Spleen (tissue), 11 donors: ENCODE measurements around the gene PGAM2. TPM values are rescaled to one million over a fixed set of nuclear protein-coding genes. Genes with fewer than 3 reads are reported as not detected.

Source experiments
- DNase-seq: peaks from one replicate; pipeline ENCODE4 v3.0.0-alpha.2; 2020
- H3K27ac ChIP-seq, 8 donors: fragments of 200-600 bp; sonication (generic) in 7 of 8; 1 replicate in 4 of 8; 2 replicates in 4 of 8; pipeline versions ENCODE4 v1.5.0 to v1.8.0; 2016 to 2021; ENCODE audit warnings: inconsistent platforms in 4 of 8, mild to moderate bottlenecking in 4 of 8, moderate library complexity in 1 of 8
- H3K27me3 ChIP-seq, 7 donors: fragments of 200-600 bp; sonication (generic) in 6 of 7; replicated peaks in 1 of 7; 1 replicate in 4 of 7; 2 replicates in 3 of 7; pipeline versions ENCODE4 v1.5.0 to v1.8.0; 2016 to 2021; ENCODE audit warnings: inconsistent platforms in 3 of 7, mild to moderate bottlenecking in 1 of 7
- H3K36me3 ChIP-seq, 6 donors: fragments of 200-600 bp; sonication (generic) in 5 of 6; 1 replicate in 4 of 6; 2 replicates in 2 of 6; pipeline versions ENCODE4 v1.5.0 to v1.8.0; 2016 to 2021; ENCODE audit warnings: inconsistent platforms in 2 of 6
- H3K4me1 ChIP-seq, 6 donors: fragments of 200-600 bp; sonication (generic) in 5 of 6; 1 replicate in 3 of 6; 2 replicates in 3 of 6; pipeline versions ENCODE4 v1.5.0 to v1.8.0; 2016 to 2021; ENCODE audit warnings: inconsistent platforms in 3 of 6
- H3K4me3 ChIP-seq, 8 donors: fragments of 200-600 bp; sonication (generic) in 7 of 8; 1 replicate in 4 of 8; 2 replicates in 4 of 8; pipeline versions ENCODE4 v1.5.0 to v1.8.0; 2016 to 2021; ENCODE audit warnings: inconsistent platforms in 4 of 8, mild to moderate bottlenecking in 4 of 8, moderate library complexity in 2 of 8
- H3K9me3 ChIP-seq, 8 donors: fragments of 200-600 bp; sonication (generic) in 7 of 8; 1 replicate in 4 of 8; 2 replicates in 4 of 8; pipeline versions ENCODE4 v1.5.0 to v1.8.0; 2016 to 2021; ENCODE audit warnings: inconsistent platforms in 4 of 8
- POLR2A ChIP-seq, 3 donors: fragments of 450-650 bp; IDR thresholded peaks; one replicate each; pipeline ENCODE4 v1.5.1; 2017; ENCODE audit warnings: antibody characterized with exemption in 3 of 3, mild to moderate bottlenecking in 1 of 3
- POLR2AphosphoS5 ChIP-seq, 3 donors: sonication (generic); formaldehyde crosslinking; IDR thresholded peaks; one replicate each; pipeline ENCODE4 v1.5.1; 2017; ENCODE audit warnings: antibody characterized with exemption in 3 of 3
- WGBS, 5 donors: extraction: QIAGEN DNeasy Blood & Tissue Kit in 3 of 5; methylation state at CpG; one replicate each; pipeline versions ENCODE4 v1.1.5 to v1.1.7; 2013 to 2018; 5-methylcytosine and 5-hydroxymethylcytosine counted together
- intact Hi-C: fragments of 100-400 bp; cut with DNase I; formaldehyde crosslinking; loops from one replicate; pipeline ENCODE4 v1.15.0; 2023; ENCODE audit warnings: low total_unique reads
- polyA plus RNA-seq, 3 donors: library from polyadenylated mRNA; stranded (reverse); fragments of 200-250 nt; gene quantifications; one replicate each; pipeline ENCODE4 v1.2.1, GENCODE V29; 2013
- total RNA-seq, 7 donors: library from RNA; depleted of rRNA in 3 of 7; stranded (reverse); fragments of >200 nt in 3 of 7; fragmentation: NEBNext Ultra II Directional in 4 of 7; extraction: Animal tissue kit (Norgen Biotek cat#: 25700) in 4 of 7; gene quantifications; one replicate each; pipeline versions ENCODE4 v1.1.0 to v1.2.1, GENCODE V29; 2016 to 2021
- TF ChIP-seq, protein P1 (sequence below), 11 experiments: fragments of 200-600 bp in 7 of 11; fragments of 450-650 bp in 4 of 11; sonication (generic) in 4 of 11; IDR thresholded peaks in 8 of 11; conservative IDR thresholded peaks in 3 of 11; 1 replicate in 7 of 11; 2 replicates in 4 of 11; pipeline versions ENCODE4 v1.4.0 to v1.8.0; 2016 to 2021; ENCODE audit warnings: antibody characterized with exemption in 11 of 11, inconsistent platforms in 4 of 11, mild to moderate bottlenecking in 1 of 11
- donor health status: healthy with polysubstance abuse.
- donor health status: DM: no; HTN: no; CAD: no; lungs with moderate emphysema.
- donor health status: DM: no; HTN: no; CAD: no.
- donor health status: Bipolar disorder and iron deficiency.
- donor health status: healthy.
- donor health status: DM: no; HTN: no; CAD: no.
- donor health status: DM: yes; HTN: yes; CAD: no.

PGAM2 gene
- total and polyA plus RNA-seq, 10 donors = 0.75 to 4.0 (median 1.6) TPM; not detected in 1

GRCh38 chr7:44063547-44063893, 1.8 kb downstream of the PGAM2 start:
- no peak overlapping the region for H3K4me3 ChIP-seq
- peaks cover 18 to 98% (median 78%) of the 10 kb centered on the region in 6 donors for H3K4me1 ChIP-seq
- peaks cover 0 to 50% (median 39%) of the 10 kb centered on the region in 6 donors for H3K36me3 ChIP-seq
- no peaks in the 10 kb centered on the region for H3K27me3 ChIP-seq
- WGBS, 5 donors = 73 to 89% (median 79%) methylated on average over 5 to 10 of the region's 10 CpGs
- TF ChIP-seq POLR2A (IDR thresholded peaks at IDR 0.05) (no peak), POLR2AphosphoS5 (IDR thresholded peaks at IDR 0.05) (no peak)
- TF ChIP-seq, protein P1, sequence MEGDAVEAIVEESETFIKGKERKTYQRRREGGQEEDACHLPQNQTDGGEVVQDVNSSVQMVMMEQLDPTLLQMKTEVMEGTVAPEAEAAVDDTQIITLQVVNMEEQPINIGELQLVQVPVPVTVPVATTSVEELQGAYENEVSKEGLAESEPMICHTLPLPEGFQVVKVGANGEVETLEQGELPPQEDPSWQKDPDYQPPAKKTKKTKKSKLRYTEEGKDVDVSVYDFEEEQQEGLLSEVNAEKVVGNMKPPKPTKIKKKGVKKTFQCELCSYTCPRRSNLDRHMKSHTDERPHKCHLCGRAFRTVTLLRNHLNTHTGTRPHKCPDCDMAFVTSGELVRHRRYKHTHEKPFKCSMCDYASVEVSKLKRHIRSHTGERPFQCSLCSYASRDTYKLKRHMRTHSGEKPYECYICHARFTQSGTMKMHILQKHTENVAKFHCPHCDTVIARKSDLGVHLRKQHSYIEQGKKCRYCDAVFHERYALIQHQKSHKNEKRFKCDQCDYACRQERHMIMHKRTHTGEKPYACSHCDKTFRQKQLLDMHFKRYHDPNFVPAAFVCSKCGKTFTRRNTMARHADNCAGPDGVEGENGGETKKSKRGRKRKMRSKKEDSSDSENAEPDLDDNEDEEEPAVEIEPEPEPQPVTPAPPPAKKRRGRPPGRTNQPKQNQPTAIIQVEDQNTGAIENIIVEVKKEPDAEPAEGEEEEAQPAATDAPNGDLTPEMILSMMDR (IDR thresholded peaks at IDR 0.05 in 8 of 11, conservative IDR thresholded peaks at IDR 0.05 in 3 of 11) = no peak
- no peaks in the 10 kb centered on the region for H3K9me3 ChIP-seq
- intact Hi-C loops = no loop called here
- H3K27ac ChIP-seq = peak overlapping the region in 1 of 8 donors; percentile 26
- DNase-seq = no peak

DNA sequence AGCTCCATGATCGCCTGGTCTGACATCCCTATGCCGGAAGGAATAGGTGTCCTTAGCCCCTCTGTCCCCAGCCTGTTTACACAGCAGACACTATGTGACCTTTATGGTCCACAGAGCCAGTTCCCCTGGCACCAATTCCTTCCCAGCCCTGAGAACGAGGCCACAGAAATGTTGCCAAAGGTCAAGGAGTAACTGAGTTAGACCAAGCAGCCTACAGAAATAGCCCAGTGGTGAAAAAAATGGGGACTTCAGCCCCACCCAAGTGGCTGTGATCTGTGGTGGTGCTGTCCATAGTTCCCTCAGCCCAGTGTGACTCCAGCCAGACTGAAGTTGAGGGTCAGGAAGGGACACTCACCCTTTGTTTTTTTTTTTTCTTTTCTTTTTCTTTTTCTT, 2.5 kb downstream of the PGAM2 start:
- TF ChIP-seq POLR2A (IDR thresholded peaks at IDR 0.05) = no peak
- TF ChIP-seq, protein P1 (IDR thresholded peaks at IDR 0.05 in 8 of 11, conservative IDR thresholded peaks at IDR 0.05 in 3 of 11) = no peak
- peak in 1 of 3 donors; percentile 11 for TF ChIP-seq POLR2AphosphoS5 (IDR thresholded peaks at IDR 0.05)
- Histone ChIP-seq H3K4me1 (peaks cover 24 to 99% (median 84%) of the 10 kb centered on the region in 6 donors), H3K27ac (peak overlapping the region in 5 of 8 donors; percentile 29 to 94 (median 80)), H3K36me3 (peaks cover 0 to 56% (median 46%) of the 10 kb centered on the region in 6 donors), H3K4me3 (no peak overlapping the region), H3K9me3 (no peaks in the 10 kb centered on the region), H3K27me3 (no peaks in the 10 kb centered on the region)
- 67 to 81% (median 72%) methylated on average over 3 of the region's 3 CpGs for WGBS, 5 donors
- DNase-seq = no peak
- intact Hi-C loops = no loop called here

GRCh38 chr7:44062180-44062902, 3.0 kb downstream of the PGAM2 start:
- Histone ChIP-seq H3K27me3 (no peaks in the 10 kb centered on the region), H3K4me3 (no peak overlapping the region), H3K27ac (peak overlapping the region in 6 of 8 donors; percentile 29 to 94 (median 68)), H3K9me3 (no peaks in the 10 kb centered on the region), H3K36me3 (peaks cover 0 to 62% (median 51%) of the 10 kb centered on the region in 6 donors), H3K4me1 (peaks cover 25 to 99% (median 86%) of the 10 kb centered on the region in 6 donors)
- peak; percentile 30 to 74 (median 48) for TF ChIP-seq POLR2AphosphoS5 (IDR thresholded peaks at IDR 0.05)
- TF ChIP-seq POLR2A (IDR thresholded peaks at IDR 0.05) = no peak
- TF ChIP-seq, protein P1 (IDR thresholded peaks at IDR 0.05 in 8 of 11, conservative IDR thresholded peaks at IDR 0.05 in 3 of 11) = no peak
- intact Hi-C loops = no loop called here
- peak; percentile 76 for DNase-seq
- WGBS, 5 donors = 72 to 93% (median 76%) methylated on average over 3 to 11 of the region's 11 CpGs

- H3K36me3 ChIP-seq = peaks cover 4 to 68% (median 57%) of the 10 kb centered on the region in 6 donors
- WGBS, 5 donors = 71 to 86% (median 80%) methylated on average over 7 to 8 of the region's 8 CpGs
- peak in 1 of 3 donors; percentile 7 for TF ChIP-seq POLR2AphosphoS5 (IDR thresholded peaks at IDR 0.05)
- TF ChIP-seq POLR2A (IDR thresholded peaks at IDR 0.05) = no peak
- peak overlapping the region in 6 of 8 donors; percentile 29 to 94 (median 68) for H3K27ac ChIP-seq
- peak; percentile 47 for DNase-seq
- no peaks in the 10 kb centered on the region for H3K27me3 ChIP-seq
- intact Hi-C loops = no loop called here
- H3K4me1 ChIP-seq = peaks cover 25 to 99% (median 87%) of the 10 kb centered on the region in 6 donors
- H3K4me3 ChIP-seq = no peak overlapping the region
- no peaks in the 10 kb centered on the region for H3K9me3 ChIP-seq
Measured at GRCh38 chr7:44061645-44062179, 3.7 kb downstream of the PGAM2 start.
